Hepatocyte (in vitro differentiated cells): ENCODE results near the gene BATF2.

Source experiments
- CTCF ChIP-seq: fragments of 200-600 bp; sonication (generic); IDR thresholded peaks from 2 replicates; pipeline ENCODE4 v1.5.1; 2016; ENCODE audit warnings: antibody characterized with exemption, mild to moderate bottlenecking; ENCODE audit not compliant: poor library complexity
- EZH2 ChIP-seq: fragments of 200-600 bp; sonication (generic); IDR thresholded peaks from 2 replicates; pipeline ENCODE4 v1.6.1; 2016; ENCODE audit warnings: antibody characterized with exemption, mild to moderate bottlenecking, borderline replicate concordance

GRCh38 chr11:65035579-65035978 is 38.8 kb upstream of the BATF2 start:
- TF ChIP-seq CTCF (no peak), EZH2 (no peak)
